Breast epithelium (tissue), 4 donors: Measurements from ENCODE around the gene NUP88. TPM values are rescaled to one million over a fixed set of nuclear protein-coding genes. Genes with fewer than 3 reads are reported as not detected.

ENCODE experiments used
- DNase-seq, 2 donors: peaks; one replicate each; pipeline ENCODE4 v3.0.0-alpha.2; 2019; ENCODE audit warnings: low spot score in 2 of 2
- H3K27ac ChIP-seq, 2 donors: fragments of 200-600 bp; sonication (generic) in 1 of 2; one replicate each; pipeline ENCODE4 v1.5.1; 2016 to 2019; ENCODE audit warnings: mild to moderate bottlenecking in 1 of 2
- H3K27me3 ChIP-seq, 2 donors: fragments of 200-600 bp; sonication (generic) in 1 of 2; one replicate each; pipeline versions ENCODE4 v1.5.1 to v1.6.0; 2017 to 2019; ENCODE audit warnings: control low read depth in 1 of 2, mild to moderate bottlenecking in 1 of 2
- H3K36me3 ChIP-seq: fragments of 200-600 bp; one replicate; pipeline ENCODE4 v1.5.1; 2019
- H3K4me1 ChIP-seq, 2 donors: fragments of 200-600 bp; sonication (generic); one replicate each; pipeline ENCODE4 v1.5.1; 2016 to 2019; ENCODE audit warnings: control low read depth in 1 of 2
- H3K4me3 ChIP-seq, 3 donors: fragments of 200-600 bp; sonication (generic); 1 replicate in 2 of 3; 2 replicates in 1 of 3; pipeline ENCODE4 v1.5.1; 2016 to 2019; ENCODE audit warnings: mild to moderate bottlenecking in 3 of 3, moderate library complexity in 2 of 3
- H3K9me3 ChIP-seq, 2 donors: fragments of 200-600 bp; sonication (generic) in 1 of 2; one replicate each; pipeline ENCODE4 v1.5.1; 2016 to 2019; ENCODE audit warnings: control low read depth in 1 of 2
- POLR2A ChIP-seq: fragments of 450-650 bp; IDR thresholded peaks from one replicate; pipeline ENCODE4 v1.6.1; 2016; ENCODE audit warnings: antibody characterized with exemption, mild to moderate bottlenecking, moderate library complexity
- POLR2AphosphoS5 ChIP-seq, 3 donors: sonication (generic); formaldehyde crosslinking; IDR thresholded peaks; one replicate each; pipeline ENCODE4 v1.6.1; 2017; ENCODE audit warnings: antibody characterized with exemption in 3 of 3
- intact Hi-C: fragments of 100-400 bp; cut with DNase I; formaldehyde crosslinking; loops from one replicate; pipeline ENCODE4 v1.15.1; 2023; ENCODE audit warnings: low total_unique reads
- total RNA-seq, 3 donors: library from RNA; depleted of rRNA; stranded (reverse); fragments of >200 nt; gene quantifications; one replicate each; pipeline ENCODE4 v1.1.0, GENCODE V29; 2016
- TF ChIP-seq, protein P1 (sequence below), 3 donors: fragments of 450-650 bp; IDR thresholded peaks; one replicate each; pipeline ENCODE4 v1.5.1; 2016 to 2017; ENCODE audit warnings: antibody characterized with exemption in 3 of 3, mild to moderate bottlenecking in 3 of 3, moderate library complexity in 3 of 3

The NUP88 gene
- 100 to 1,000 TPM in 2 of 3 donors, 10 to 100 TPM in 1; 52.8 to 139 (median 102) TPM for total RNA-seq

- no peaks in the 10 kb centered on the region for H3K36me3 ChIP-seq
- no peaks in the 10 kb centered on the region for H3K27me3 ChIP-seq
- no peaks in the 10 kb centered on the region for H3K9me3 ChIP-seq
- peak; percentile 94 to 96 for DNase-seq
- peak within 1 kb of the TSS; percentile 78 to 91 (median 90) for H3K4me3 ChIP-seq
- intact Hi-C loops: loop anchor here (10.0 kb wide), 1 partner anchor 1745 kb away; no protein-coding TSS in a partner anchor
- H3K4me1 ChIP-seq: peaks cover 0 to 28% of the 10 kb centered on the region in 2 donors
- H3K27ac ChIP-seq: peak within 1 kb of the TSS; percentile 89 to 92
- TF ChIP-seq POLR2AphosphoS5 (IDR thresholded peaks at IDR 0.05) (peak in 2 of 3 donors; percentile 58 to 88), POLR2A (peak; percentile 74)
- TF ChIP-seq, protein P1, sequence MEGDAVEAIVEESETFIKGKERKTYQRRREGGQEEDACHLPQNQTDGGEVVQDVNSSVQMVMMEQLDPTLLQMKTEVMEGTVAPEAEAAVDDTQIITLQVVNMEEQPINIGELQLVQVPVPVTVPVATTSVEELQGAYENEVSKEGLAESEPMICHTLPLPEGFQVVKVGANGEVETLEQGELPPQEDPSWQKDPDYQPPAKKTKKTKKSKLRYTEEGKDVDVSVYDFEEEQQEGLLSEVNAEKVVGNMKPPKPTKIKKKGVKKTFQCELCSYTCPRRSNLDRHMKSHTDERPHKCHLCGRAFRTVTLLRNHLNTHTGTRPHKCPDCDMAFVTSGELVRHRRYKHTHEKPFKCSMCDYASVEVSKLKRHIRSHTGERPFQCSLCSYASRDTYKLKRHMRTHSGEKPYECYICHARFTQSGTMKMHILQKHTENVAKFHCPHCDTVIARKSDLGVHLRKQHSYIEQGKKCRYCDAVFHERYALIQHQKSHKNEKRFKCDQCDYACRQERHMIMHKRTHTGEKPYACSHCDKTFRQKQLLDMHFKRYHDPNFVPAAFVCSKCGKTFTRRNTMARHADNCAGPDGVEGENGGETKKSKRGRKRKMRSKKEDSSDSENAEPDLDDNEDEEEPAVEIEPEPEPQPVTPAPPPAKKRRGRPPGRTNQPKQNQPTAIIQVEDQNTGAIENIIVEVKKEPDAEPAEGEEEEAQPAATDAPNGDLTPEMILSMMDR (IDR thresholded peaks at IDR 0.05): no peak
Measured at GRCh38 chr17:5419356-5419958, at the start of gene NUP88. TSS of gene NUP88 (minus strand) at chr17:5419662. CDS start at chr17:5419650, 12 bp downstream.

GRCh38 chr17:5468075-5468473, 48.6 kb upstream of the NUP88 start:
- Histone ChIP-seq H3K27ac (no peak overlapping the region), H3K36me3 (no peaks in the 10 kb centered on the region), H3K4me3 (peak overlapping the region; percentile 73 to 100 (median 98)), H3K9me3 (no peaks in the 10 kb centered on the region), H3K4me1 (peaks cover 0 to 5% of the 10 kb centered on the region in 2 donors), H3K27me3 (no peaks in the 10 kb centered on the region)
- TF ChIP-seq POLR2AphosphoS5 (IDR thresholded peaks at IDR 0.05): no peak
- TF ChIP-seq POLR2A: no peak
- TF ChIP-seq, protein P1 (IDR thresholded peaks at IDR 0.05): no peak
- intact Hi-C loops: no loop called here
- no peak for DNase-seq

DNA sequence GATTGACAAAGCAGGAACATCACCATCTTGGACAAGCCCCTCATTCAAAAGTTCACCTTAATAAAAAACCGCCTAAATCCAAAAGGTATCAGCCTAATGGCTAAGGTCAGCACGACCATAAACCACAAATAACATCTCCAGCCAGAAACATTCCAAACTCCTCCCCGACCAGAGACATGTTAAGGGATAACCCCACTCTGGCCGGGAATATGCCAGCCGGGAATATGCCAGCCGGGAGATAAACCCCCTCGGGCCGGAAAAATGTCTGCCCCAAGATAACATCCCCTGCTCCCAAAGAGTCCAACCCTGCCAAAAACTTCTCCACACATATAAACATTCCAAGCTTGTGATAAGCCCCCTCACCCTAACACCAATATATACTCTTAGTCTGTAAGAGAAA, 48.0 kb upstream of the NUP88 start:
- Histone ChIP-seq H3K36me3 (no peaks in the 10 kb centered on the region), H3K9me3 (no peaks in the 10 kb centered on the region), H3K4me1 (peaks cover 0 to 5% of the 10 kb centered on the region in 2 donors), H3K4me3 (peak overlapping the region; percentile 73 to 100 (median 98)), H3K27me3 (no peaks in the 10 kb centered on the region), H3K27ac (no peak overlapping the region)
- intact Hi-C loops: no loop called here
- TF ChIP-seq, protein P1 (IDR thresholded peaks at IDR 0.05): no peak
- TF ChIP-seq POLR2AphosphoS5 (IDR thresholded peaks at IDR 0.05) (no peak), POLR2A (no peak)
- DNase-seq: no peak

- no peak overlapping the region for H3K4me3 ChIP-seq
- H3K4me1 ChIP-seq: peaks cover 0 to 5% of the 10 kb centered on the region in 2 donors
- TF ChIP-seq POLR2A (no peak), POLR2AphosphoS5 (IDR thresholded peaks at IDR 0.05) (no peak)
- TF ChIP-seq, protein P1 (IDR thresholded peaks at IDR 0.05): no peak
- no peaks in the 10 kb centered on the region for H3K27me3 ChIP-seq
- DNase-seq: no peak
- H3K36me3 ChIP-seq: no peaks in the 10 kb centered on the region
- intact Hi-C loops: no loop called here
- no peak overlapping the region for H3K27ac ChIP-seq
- H3K9me3 ChIP-seq: no peaks in the 10 kb centered on the region
Measured at GRCh38 chr17:5466295-5466694, 46.8 kb upstream of the NUP88 start.

DNA sequence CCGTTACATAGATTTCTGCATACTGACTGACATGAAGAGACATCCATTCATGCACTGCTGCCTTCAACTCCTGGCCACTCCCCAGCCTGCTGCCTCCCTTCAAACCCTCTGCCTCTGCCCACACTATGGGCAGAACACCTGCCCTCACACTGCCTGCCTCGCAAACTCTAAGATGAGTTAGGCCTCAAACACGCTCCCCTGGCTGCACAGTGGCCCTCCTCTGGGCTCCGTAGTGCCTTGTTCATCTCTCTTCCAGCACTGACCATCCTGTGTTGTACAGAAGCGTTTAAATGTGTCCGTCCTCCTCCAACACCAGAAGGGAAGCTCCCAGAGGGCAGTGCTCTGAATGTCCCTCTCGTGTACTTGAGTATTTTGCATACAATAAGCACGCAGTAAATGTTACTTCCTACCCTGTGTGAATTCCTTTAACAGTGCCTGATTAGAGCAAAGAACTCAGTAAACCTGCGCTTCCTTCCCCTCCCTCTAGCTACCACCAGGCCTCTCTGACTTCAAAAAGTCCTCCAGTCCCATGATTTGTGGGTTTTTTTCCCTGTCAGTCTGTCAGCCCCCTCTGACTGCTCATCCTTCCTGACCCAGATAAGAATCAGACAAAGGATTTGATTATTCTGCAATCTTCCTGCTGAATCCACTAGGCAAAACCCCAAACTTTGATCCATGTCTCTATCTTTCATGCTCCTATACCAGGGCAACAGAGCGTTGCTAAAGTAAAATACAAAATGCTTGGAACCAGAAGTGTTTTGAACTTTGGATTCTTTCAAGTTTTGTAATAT, 45.5 kb upstream of the NUP88 start:
- Histone ChIP-seq H3K27me3 (no peaks in the 10 kb centered on the region), H3K4me1 (peaks cover 0 to 5% of the 10 kb centered on the region in 2 donors), H3K4me3 (no peak overlapping the region), H3K27ac (no peak overlapping the region), H3K36me3 (no peaks in the 10 kb centered on the region), H3K9me3 (no peaks in the 10 kb centered on the region)
- intact Hi-C loops: no loop called here
- TF ChIP-seq POLR2A (no peak), POLR2AphosphoS5 (IDR thresholded peaks at IDR 0.05) (no peak)
- TF ChIP-seq, protein P1 (IDR thresholded peaks at IDR 0.05): no peak
- DNase-seq: no peak
